H1 (cell line): ENCODE data around the gene FBXO44. TPM values are rescaled to one million over a fixed set of nuclear protein-coding genes. Genes with fewer than 3 reads are reported as not detected.

Experiments
- CEBPB ChIP-seq: IDR thresholded peaks from 2 replicates; pipeline ENCODE4 v1.6.1; 2012; ENCODE audit warnings: low read depth, low read length
- CHD1 ChIP-seq: IDR thresholded peaks from 2 replicates; pipeline ENCODE4 v1.6.1; 2012; ENCODE audit warnings: low read depth, low read length, improper control_type of control experiment
- GABPA ChIP-seq: IDR thresholded peaks from 2 replicates; pipeline ENCODE4 v1.6.1; 2011; ENCODE audit warnings: mild to moderate bottlenecking, low read length, moderate library complexity, borderline replicate concordance; ENCODE audit not compliant: insufficient read depth
- JUND ChIP-seq: IDR thresholded peaks from 2 replicates; pipeline ENCODE4 v1.6.1; 2011; ENCODE audit warnings: mild to moderate bottlenecking, improper control_type of control experiment, low read length
- KDM5A ChIP-seq: fragments of 200-600 bp; IDR thresholded peaks from 2 replicates; pipeline ENCODE4 v1.7.1; 2012; ENCODE audit warnings: mild to moderate bottlenecking, low read length, inconsistent platforms, mixed read lengths
- RXRA ChIP-seq: IDR thresholded peaks from 2 replicates; pipeline ENCODE4 v1.6.1; 2011; ENCODE audit warnings: low read depth, mild to moderate bottlenecking, low read length, moderate library complexity; ENCODE audit not compliant: insufficient read depth
- polyA plus RNA-seq, 7 experiments: library from polyadenylated mRNA; depleted of rRNA in 3 of 7; stranded (reverse) in 5 of 7; unstranded in 2 of 7; fragments of >200 nt in 5 of 7; fragments of 200-250 nt in 2 of 7; gene quantifications; 1 replicate in 5 of 7; 2 replicates in 1 of 7; 4 replicates in 1 of 7; pipeline versions ENCODE4 v1.2.1 to v1.2.3, GENCODE V29; 2011 to 2013; ENCODE audit warnings: missing spikeins in 2 of 7, mixed read lengths in 2 of 7
- total RNA-seq: library from RNA; stranded (reverse); fragmentation: NEBNext Ultra II Directional; extraction: Animal tissue kit (Norgen Biotek cat#: 25700); gene quantifications from 2 replicates; pipeline ENCODE4 v1.2.1, GENCODE V29; 2021

Gene FBXO44
- total and polyA plus RNA-seq, 2 of the 8 experiments (the other 6 are each of a cell fraction or from before 2014, with no cell fraction given): 27.0 to 27.2 TPM

DNA sequence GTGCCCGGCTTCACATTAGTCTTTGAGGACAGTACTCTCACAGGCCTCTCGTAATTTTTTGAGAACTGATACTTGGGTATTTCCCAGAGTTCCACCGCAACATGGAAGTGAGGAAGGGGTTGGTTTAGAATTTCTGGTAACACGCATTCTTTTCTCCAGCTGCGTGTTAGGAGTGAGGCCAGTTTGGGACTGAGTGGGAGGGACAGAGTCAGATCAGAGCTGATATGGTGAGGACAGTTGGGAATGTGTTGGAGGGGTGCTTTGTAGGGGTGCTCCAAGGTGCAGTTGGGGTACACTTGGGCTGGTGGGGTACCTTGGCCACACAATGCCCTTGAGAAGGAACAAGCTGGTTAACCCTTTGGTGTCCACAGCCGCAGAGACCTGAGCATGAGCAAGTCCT is 16.1 kb downstream of the FBXO44 start (continued):
- TF ChIP-seq JUND (no peak), CEBPB (no peak), KDM5A (no peak), GABPA (no peak), CHD1 (no peak), RXRA (no peak)
